K562 (cell line): ENCODE measurements around the gene FAM117A. TPM values are rescaled to one million over a fixed set of nuclear protein-coding genes. Genes with fewer than 3 reads are reported as not detected.
A peak's percentile ranks its signal among the peaks of the same experiment; 100 is the strongest.

Experiments
- CUX1 ChIP-seq: fragments of 200-800 bp; sonication (Bioruptor generic); IDR thresholded peaks from 2 replicates; pipeline ENCODE4 v1.6.1; 2016; ENCODE audit warnings: missing genetic modification characterization, missing compliant biosample characterization
- DMBX1 ChIP-seq: fragments of 250-450 bp; sonication (Bioruptor Pico); IDR thresholded peaks from 2 replicates; pipeline ENCODE4 v1.8.0; 2022; ENCODE audit warnings: inconsistent platforms, mild to moderate bottlenecking, moderate library complexity, borderline replicate concordance
- HES1 ChIP-seq: fragments of 450-650 bp; IDR thresholded peaks from 2 replicates; pipeline ENCODE4 v1.6.1; 2016; ENCODE audit warnings: low read depth, mild to moderate bottlenecking, moderate library complexity
- IRF2 ChIP-seq: sonication (generic); formaldehyde crosslinking; IDR thresholded peaks from 2 replicates; pipeline ENCODE4 v1.8.1; 2022; ENCODE audit warnings: mild to moderate bottlenecking, missing genetic modification reagents
- RBFOX2 ChIP-seq: fragments of 200-400 bp; formaldehyde crosslinking; IDR thresholded peaks from 2 replicates; pipeline ENCODE4 v1.6.1; 2017; ENCODE audit warnings: low read depth, mild to moderate bottlenecking, low read length, moderate library complexity
- SIX5 ChIP-seq, 2 experiments: IDR thresholded peaks; 2 replicates each; pipeline ENCODE4 v1.6.1; 2011; ENCODE audit warnings: low read length in 2 of 2, borderline replicate concordance in 1 of 2, low read depth in 1 of 2, mild to moderate bottlenecking in 1 of 2, moderate library complexity in 1 of 2; ENCODE audit not compliant: insufficient read depth in 1 of 2
- TCF7L2 ChIP-seq: fragments of 150-350 bp; IDR thresholded peaks from 2 replicates; pipeline ENCODE4 v1.6.1; 2016; ENCODE audit warnings: low read depth, mild to moderate bottlenecking, low read length, moderate library complexity
- ZNF316 ChIP-seq: fragments of 450-650 bp; IDR thresholded peaks from 2 replicates; pipeline ENCODE4 v1.6.1; 2016
- ZNF583 ChIP-seq: fragments of 250-450 bp; sonication (Bioruptor Pico); IDR thresholded peaks from 2 replicates; pipeline ENCODE4 v1.4.0; 2020
- polyA plus RNA-seq, 8 experiments: library from polyadenylated mRNA; depleted of rRNA in 4 of 8; stranded (reverse) in 5 of 8; unstranded in 3 of 8; fragments of >200 nt; fragmentation: Nextera tagmentation in 2 of 8; fragmentation: Illumina TruSeq in 1 of 8; extraction: Ambion mirVana in 2 of 8; extraction: Trizol in 1 of 8; gene quantifications; 2 replicates each; pipeline versions ENCODE4 v1.2.1 to v1.2.3, GENCODE V29; 2011 to 2014; ENCODE audit warnings: inconsistent platforms in 1 of 8, missing spikeins in 1 of 8
- total RNA-seq, 7 experiments: library from RNA; depleted of rRNA in 6 of 7; stranded (reverse); fragments of >200 nt in 6 of 7; fragmentation: Illumina TruSeq in 2 of 7; extraction: Trizol in 2 of 7; gene quantifications; 2 replicates each; pipeline versions ENCODE4 v1.2.1 to v1.2.3, GENCODE V29; 2011 to 2021; ENCODE audit warnings: low replicate concordance in 1 of 7
- TF ChIP-seq, protein P1 (sequence below), 2 experiments: fragments of 450-650 bp in 1 of 2; sonication (generic) in 1 of 2; formaldehyde crosslinking in 1 of 2; IDR thresholded peaks; 2 replicates each; pipeline versions ENCODE4 v1.7.1 to v1.9.0; 2016 to 2022; ENCODE audit warnings: inconsistent platforms in 1 of 2, mild to moderate bottlenecking in 1 of 2, missing genetic modification reagents in 1 of 2
- TF ChIP-seq, protein P2 (sequence below): fragments of 450-650 bp; IDR thresholded peaks from 2 replicates; pipeline ENCODE4 v1.6.1; 2016

FAM117A gene
- total and polyA plus RNA-seq, 9 of the 15 experiments (the other 6 are each of a cell fraction or from before 2014, with no cell fraction given) = 3.1 to 79.7 (median 36.6) TPM

GRCh38 chr17:49760932-49761558 lies 2.9 kb downstream of the FAM117A start (continued):
- TF ChIP-seq, protein P1, sequence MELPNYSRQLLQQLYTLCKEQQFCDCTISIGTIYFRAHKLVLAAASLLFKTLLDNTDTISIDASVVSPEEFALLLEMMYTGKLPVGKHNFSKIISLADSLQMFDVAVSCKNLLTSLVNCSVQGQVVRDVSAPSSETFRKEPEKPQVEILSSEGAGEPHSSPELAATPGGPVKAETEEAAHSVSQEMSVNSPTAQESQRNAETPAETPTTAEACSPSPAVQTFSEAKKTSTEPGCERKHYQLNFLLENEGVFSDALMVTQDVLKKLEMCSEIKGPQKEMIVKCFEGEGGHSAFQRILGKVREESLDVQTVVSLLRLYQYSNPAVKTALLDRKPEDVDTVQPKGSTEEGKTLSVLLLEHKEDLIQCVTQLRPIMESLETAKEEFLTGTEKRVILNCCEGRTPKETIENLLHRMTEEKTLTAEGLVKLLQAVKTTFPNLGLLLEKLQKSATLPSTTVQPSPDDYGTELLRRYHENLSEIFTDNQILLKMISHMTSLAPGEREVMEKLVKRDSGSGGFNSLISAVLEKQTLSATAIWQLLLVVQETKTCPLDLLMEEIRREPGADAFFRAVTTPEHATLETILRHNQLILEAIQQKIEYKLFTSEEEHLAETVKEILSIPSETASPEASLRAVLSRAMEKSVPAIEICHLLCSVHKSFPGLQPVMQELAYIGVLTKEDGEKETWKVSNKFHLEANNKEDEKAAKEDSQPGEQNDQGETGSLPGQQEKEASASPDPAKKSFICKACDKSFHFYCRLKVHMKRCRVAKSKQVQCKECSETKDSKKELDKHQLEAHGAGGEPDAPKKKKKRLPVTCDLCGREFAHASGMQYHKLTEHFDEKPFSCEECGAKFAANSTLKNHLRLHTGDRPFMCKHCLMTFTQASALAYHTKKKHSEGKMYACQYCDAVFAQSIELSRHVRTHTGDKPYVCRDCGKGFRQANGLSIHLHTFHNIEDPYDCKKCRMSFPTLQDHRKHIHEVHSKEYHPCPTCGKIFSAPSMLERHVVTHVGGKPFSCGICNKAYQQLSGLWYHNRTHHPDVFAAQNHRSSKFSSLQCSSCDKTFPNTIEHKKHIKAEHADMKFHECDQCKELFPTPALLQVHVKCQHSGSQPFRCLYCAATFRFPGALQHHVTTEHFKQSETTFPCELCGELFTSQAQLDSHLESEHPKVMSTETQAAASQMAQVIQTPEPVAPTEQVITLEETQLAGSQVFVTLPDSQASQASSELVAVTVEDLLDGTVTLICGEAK (IDR thresholded peaks at IDR 0.05) = no peak
- TF ChIP-seq, protein P1 (CRISPR knock-in tag; IDR thresholded peaks at IDR 0.05) = no peak
- TF ChIP-seq ZNF583 (no peak), IRF2 (CRISPR knock-in tag) (no peak), SIX5 (IDR thresholded peaks at IDR 0.05; ENCODE audit: borderline replicate concordance in 1 of 2, insufficient read depth in 1 of 2, low read depth in 1 of 2, low read length in 2 of 2) (no peak), ZNF316 (no peak), RBFOX2 (no peak), DMBX1 (CRISPR knock-in tag) (peak; percentile 58; the same call in 1 of the 2 replicates), TCF7L2 (no peak), CUX1 (CRISPR knock-in tag) (no peak), HES1 (no peak)
- TF ChIP-seq, protein P2, sequence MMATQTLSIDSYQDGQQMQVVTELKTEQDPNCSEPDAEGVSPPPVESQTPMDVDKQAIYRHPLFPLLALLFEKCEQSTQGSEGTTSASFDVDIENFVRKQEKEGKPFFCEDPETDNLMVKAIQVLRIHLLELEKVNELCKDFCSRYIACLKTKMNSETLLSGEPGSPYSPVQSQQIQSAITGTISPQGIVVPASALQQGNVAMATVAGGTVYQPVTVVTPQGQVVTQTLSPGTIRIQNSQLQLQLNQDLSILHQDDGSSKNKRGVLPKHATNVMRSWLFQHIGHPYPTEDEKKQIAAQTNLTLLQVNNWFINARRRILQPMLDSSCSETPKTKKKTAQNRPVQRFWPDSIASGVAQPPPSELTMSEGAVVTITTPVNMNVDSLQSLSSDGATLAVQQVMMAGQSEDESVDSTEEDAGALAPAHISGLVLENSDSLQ = peak; percentile 77
